SU-DHL-6 (cell line): ENCODE measurements around the gene CHST15.

Source experiments
- H2AFZ ChIP-seq: fragments of 200-600 bp; sonication (generic); 2 replicates; pipeline ENCODE4 v1.6.1; 2014; ENCODE audit warnings: low read depth, mild to moderate bottlenecking, moderate library complexity, mixed read lengths, antibody characterized with exemption, low read length; ENCODE audit not compliant: severe bottlenecking
- H3F3A ChIP-seq: fragments of 200-600 bp; shearing (Covaris generic); 2 replicates; pipeline ENCODE4 v1.6.0; 2016; ENCODE audit warnings: antibody characterized with exemption, mild to moderate bottlenecking; ENCODE audit not compliant: insufficient read depth
- H3K27ac ChIP-seq: fragments of 200-600 bp; sonication (generic); 2 replicates; pipeline ENCODE4 v1.5.1; 2016; ENCODE audit warnings: low read depth, mild to moderate bottlenecking, low read length, moderate library complexity, mixed read lengths
- H3K27me3 ChIP-seq: fragments of 200-600 bp; sonication (generic), shearing (Covaris generic); 2 replicates; pipeline ENCODE4 v1.6.0; 2014; ENCODE audit warnings: mild to moderate bottlenecking, low read length
- H3K36me3 ChIP-seq: fragments of 200-600 bp; sonication (generic); 2 replicates; pipeline ENCODE4 v1.6.1; 2014; ENCODE audit warnings: mild to moderate bottlenecking, low read length, mixed read lengths
- H3K4me2 ChIP-seq: fragments of 300-600, 200-600 bp; shearing (Covaris generic), sonication (generic); 2 replicates; pipeline ENCODE4 v1.6.0; 2014; ENCODE audit warnings: low read length, low read depth, mild to moderate bottlenecking; ENCODE audit not compliant: poor library complexity, severe bottlenecking
- H3K4me3 ChIP-seq: fragments of 200-600 bp; sonication (generic); 2 replicates; pipeline ENCODE4 v1.5.1; 2014; ENCODE audit warnings: antibody characterized with exemption, low read length, mild to moderate bottlenecking, mixed read lengths; ENCODE audit not compliant: insufficient read depth, poor library complexity, severe bottlenecking
- H3K79me2 ChIP-seq: fragments of 200-600 bp; sonication (generic); 2 replicates; pipeline ENCODE4 v1.6.1; 2014; ENCODE audit warnings: mild to moderate bottlenecking, low read length, moderate library complexity; ENCODE audit not compliant: insufficient read depth
- H3K9ac ChIP-seq: fragments of 200-600 bp; sonication (generic); 2 replicates; pipeline ENCODE4 v1.7.0; 2014; ENCODE audit warnings: mild to moderate bottlenecking, low read length
- H3K9me2 ChIP-seq: fragments of 200-600 bp; sonication (generic); replicated peaks from 2 replicates; pipeline ENCODE4 v1.6.1; 2014; ENCODE audit warnings: low read length; ENCODE audit not compliant: insufficient read depth
- H3K9me3 ChIP-seq: fragments of 200-600 bp; sonication (generic); 2 replicates; pipeline ENCODE4 v1.6.1; 2014; ENCODE audit warnings: low read length, mixed read lengths; ENCODE audit not compliant: insufficient read depth
- H4K20me1 ChIP-seq: fragments of 200-600 bp; sonication (generic); 2 replicates; pipeline ENCODE4 v1.6.1; 2014; ENCODE audit warnings: low read depth, mild to moderate bottlenecking, antibody characterized with exemption, low read length, moderate library complexity, mixed read lengths
- EZH2phosphoT487 ChIP-seq: fragments of 200-600 bp; sonication (generic), shearing (Covaris generic); conservative IDR thresholded peaks from 2 replicates; pipeline ENCODE4 v1.6.1; 2018; ENCODE audit warnings: mild to moderate bottlenecking, antibody characterized with exemption, low read length, moderate library complexity, mixed read lengths
- TF ChIP-seq, protein P1 (sequence below): fragments of 200-600 bp; sonication (generic); IDR thresholded peaks from one replicate; pipeline ENCODE4 v1.5.1; 2017; ENCODE audit warnings: antibody characterized with exemption, mild to moderate bottlenecking, low read length, moderate library complexity; ENCODE audit not compliant: insufficient read depth, poor library complexity, severe bottlenecking

CHST15 gene

DNA sequence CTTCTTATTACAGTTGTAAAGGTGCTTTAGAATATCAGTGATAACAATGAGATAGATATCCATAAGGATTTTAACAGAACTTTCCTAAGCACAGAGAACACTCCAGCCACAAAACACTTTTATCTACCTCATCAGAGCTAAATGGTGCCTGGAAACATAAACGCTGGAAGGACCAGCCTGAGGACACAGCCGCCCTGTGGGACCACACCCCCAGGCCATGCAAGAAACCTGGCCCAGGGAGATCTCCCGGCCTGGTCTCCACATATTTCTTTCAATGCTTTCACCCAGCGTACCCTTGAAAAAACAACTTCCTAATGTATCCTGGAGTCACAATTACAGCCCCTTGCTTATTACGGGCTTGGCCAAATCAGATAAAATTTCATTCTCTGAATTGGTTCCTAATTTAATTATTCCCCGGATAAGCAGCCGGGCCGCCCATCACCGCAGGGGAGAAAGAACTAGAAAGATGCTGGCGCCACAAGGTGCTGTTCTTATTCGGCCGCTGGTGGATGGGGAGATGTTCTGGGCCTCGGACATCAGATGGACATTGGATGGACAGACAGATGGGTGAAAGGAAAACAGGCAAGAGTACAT, 11.8 kb downstream of the CHST15 start:
- H3K27ac ChIP-seq: peak overlapping the region; percentile 95
- H3K9ac ChIP-seq: 0 out of 2 replicates have a peak overlapping the region, but pooled peaks have one; percentile 57
- peaks cover 45% of the 10 kb centered on the region for H3F3A ChIP-seq
- 0 out of 2 replicates have a peak, but pooled peaks cover 6% of the 10 kb centered on the region for H3K36me3 ChIP-seq
- no peaks in the 10 kb centered on the region for H3K9me2 ChIP-seq
- peaks cover 67% of the 10 kb centered on the region for H3K79me2 ChIP-seq
- H3K9me3 ChIP-seq: no peaks in the 10 kb centered on the region
- no peak overlapping the region for H3K4me3 ChIP-seq
- no peak for TF ChIP-seq EZH2phosphoT487
- TF ChIP-seq, protein P1, sequence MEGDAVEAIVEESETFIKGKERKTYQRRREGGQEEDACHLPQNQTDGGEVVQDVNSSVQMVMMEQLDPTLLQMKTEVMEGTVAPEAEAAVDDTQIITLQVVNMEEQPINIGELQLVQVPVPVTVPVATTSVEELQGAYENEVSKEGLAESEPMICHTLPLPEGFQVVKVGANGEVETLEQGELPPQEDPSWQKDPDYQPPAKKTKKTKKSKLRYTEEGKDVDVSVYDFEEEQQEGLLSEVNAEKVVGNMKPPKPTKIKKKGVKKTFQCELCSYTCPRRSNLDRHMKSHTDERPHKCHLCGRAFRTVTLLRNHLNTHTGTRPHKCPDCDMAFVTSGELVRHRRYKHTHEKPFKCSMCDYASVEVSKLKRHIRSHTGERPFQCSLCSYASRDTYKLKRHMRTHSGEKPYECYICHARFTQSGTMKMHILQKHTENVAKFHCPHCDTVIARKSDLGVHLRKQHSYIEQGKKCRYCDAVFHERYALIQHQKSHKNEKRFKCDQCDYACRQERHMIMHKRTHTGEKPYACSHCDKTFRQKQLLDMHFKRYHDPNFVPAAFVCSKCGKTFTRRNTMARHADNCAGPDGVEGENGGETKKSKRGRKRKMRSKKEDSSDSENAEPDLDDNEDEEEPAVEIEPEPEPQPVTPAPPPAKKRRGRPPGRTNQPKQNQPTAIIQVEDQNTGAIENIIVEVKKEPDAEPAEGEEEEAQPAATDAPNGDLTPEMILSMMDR: no peak
- no peak overlapping the region for H2AFZ ChIP-seq
- H3K27me3 ChIP-seq: no peaks in the 10 kb centered on the region
- H4K20me1 ChIP-seq: no peaks in the 10 kb centered on the region
- peak overlapping the region; percentile 53 for H3K4me2 ChIP-seq

DNA sequence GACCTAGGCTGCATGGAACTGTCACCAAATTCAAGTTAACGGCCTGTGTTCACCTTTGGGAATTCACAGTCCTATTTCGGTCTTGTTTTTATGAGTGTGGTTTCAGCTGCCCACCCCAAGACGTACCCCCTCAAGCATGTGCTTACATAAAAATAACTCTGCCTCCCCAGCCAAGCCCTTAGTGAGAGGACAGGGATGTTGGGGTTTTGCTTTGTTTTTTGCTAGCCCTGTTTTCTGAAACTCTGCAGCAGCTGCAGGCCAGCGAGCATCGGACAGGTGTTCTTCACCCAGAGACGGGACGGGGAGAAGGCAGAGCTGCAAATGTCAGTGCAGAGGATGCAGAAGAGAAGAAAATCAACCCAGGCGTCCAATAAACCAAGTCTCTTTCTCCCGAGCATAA, 13.5 kb downstream of the CHST15 start:
- Histone ChIP-seq H3K4me3 (no peak overlapping the region), H3K9me2 (no peaks in the 10 kb centered on the region), H3K79me2 (peaks cover 59% of the 10 kb centered on the region), H3K27me3 (no peaks in the 10 kb centered on the region), H4K20me1 (no peaks in the 10 kb centered on the region), H3K36me3 (0 out of 2 replicates have a peak, but pooled peaks cover 6% of the 10 kb centered on the region), H3K4me2 (peak overlapping the region; percentile 53), H3K27ac (peak overlapping the region; percentile 95), H3F3A (peaks cover 48% of the 10 kb centered on the region), H3K9ac (peak overlapping the region; percentile 57), H2AFZ (no peak overlapping the region), H3K9me3 (no peaks in the 10 kb centered on the region)
- TF ChIP-seq, protein P1: no peak
- no peak for TF ChIP-seq EZH2phosphoT487

DNA sequence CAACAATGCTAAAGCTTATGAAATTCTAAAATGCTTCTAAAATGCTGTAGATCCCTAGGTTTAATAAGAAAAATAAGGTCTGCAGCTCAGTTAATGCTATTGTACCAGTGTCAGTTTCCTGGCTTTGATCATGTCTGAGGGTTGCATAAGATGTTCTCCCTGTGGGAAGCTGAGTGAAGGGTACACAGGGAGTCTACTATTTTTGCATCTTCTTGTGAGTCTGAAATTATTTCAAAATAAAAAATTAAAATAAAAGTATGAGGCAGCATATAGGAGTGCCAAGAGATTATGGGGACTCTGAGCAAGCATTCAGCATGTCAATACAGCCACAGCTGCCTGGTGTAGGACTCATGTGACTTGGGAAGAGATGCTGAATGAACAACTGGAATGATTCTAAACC, 14.7 kb downstream of the CHST15 start:
- peak overlapping the region; percentile 95 for H3K27ac ChIP-seq
- H3K79me2 ChIP-seq: peaks cover 47% of the 10 kb centered on the region
- no peaks in the 10 kb centered on the region for H3K9me3 ChIP-seq
- no peaks in the 10 kb centered on the region for H3K27me3 ChIP-seq
- H3F3A ChIP-seq: peaks cover 52% of the 10 kb centered on the region
- H4K20me1 ChIP-seq: no peaks in the 10 kb centered on the region
- H2AFZ ChIP-seq: no peak overlapping the region
- H3K9ac ChIP-seq: peak overlapping the region; percentile 43
- no peak for TF ChIP-seq EZH2phosphoT487
- TF ChIP-seq, protein P1: no peak
- H3K4me3 ChIP-seq: no peak overlapping the region
- no peaks in the 10 kb centered on the region for H3K9me2 ChIP-seq
- H3K4me2 ChIP-seq: peak overlapping the region; percentile 53
- 0 out of 2 replicates have a peak, but pooled peaks cover 6% of the 10 kb centered on the region for H3K36me3 ChIP-seq
